Calu3 (cell line): Measurements from ENCODE around the gene HPS1. TPM values are rescaled to one million over a fixed set of nuclear protein-coding genes. Genes with fewer than 3 reads are reported as not detected.

Experiments used
- BruUV-seq: library from RNA; stranded (reverse); fragments of 400-500 nt; replicated peaks from 2 replicates; lab custom pipeline; 2021; lab: Mats Ljungman, UMichigan
- CTCF ChIA-PET: fragments of 300-600 bp; sonication (Branson Sonifier 250); formaldehyde crosslinking; loops from one replicate; lab custom pipeline; 2022; ENCODE audit warnings: antibody characterized with exemption; lab: Charles Lee
- DNase-seq: peaks from one replicate; pipeline ENCODE4 v3.0.0; 2022
- H3K27ac Mint-ChIP-seq: one replicate; pipeline ENCODE4 v1.8.0; 2022; ENCODE audit warnings: mixed read lengths; ENCODE audit not compliant: unreplicated experiment
- H3K27me3 Mint-ChIP-seq: one replicate; pipeline ENCODE4 v1.8.0; 2022; ENCODE audit warnings: mixed read lengths; ENCODE audit not compliant: unreplicated experiment
- H3K36me3 Mint-ChIP-seq: one replicate; pipeline ENCODE4 v1.8.0; 2022; ENCODE audit warnings: mild to moderate bottlenecking, moderate library complexity, mixed read lengths; ENCODE audit not compliant: insufficient read depth, unreplicated experiment
- H3K4me1 Mint-ChIP-seq: one replicate; pipeline ENCODE4 v1.8.0; 2022; ENCODE audit warnings: mild to moderate bottlenecking, low read depth, mixed read lengths; ENCODE audit not compliant: unreplicated experiment
- H3K4me3 Mint-ChIP-seq: one replicate; pipeline ENCODE4 v1.8.0; 2022; ENCODE audit warnings: mild to moderate bottlenecking, low read depth, moderate library complexity, mixed read lengths; ENCODE audit not compliant: unreplicated experiment
- H3K9me3 Mint-ChIP-seq: one replicate; pipeline ENCODE4 v1.8.0; 2022; ENCODE audit warnings: low read depth, mixed read lengths; ENCODE audit not compliant: unreplicated experiment
- intact Hi-C: fragments of 100-400 bp; cut with micrococcal nuclease; formaldehyde crosslinking; loops from one replicate; pipeline ENCODE4 v1.10.0; 2022; ENCODE audit not compliant: unreplicated experiment
- total RNA-seq: library from RNA; stranded (reverse); gene quantifications from 2 replicates; pipeline ENCODE4 v1.2.3, GENCODE V29; 2022
- TF ChIP-seq, protein P1 (sequence below): fragments of 200-600 bp; IDR thresholded peaks from one replicate; pipeline ENCODE4 v1.8.0; 2022; ENCODE audit warnings: antibody characterized with exemption; ENCODE audit not compliant: unreplicated experiment

HPS1 gene
- total RNA-seq, 1 experiment from 2014 or later, result 28.1 TPM

- Mint-ChIP-seq H3K4me3 (no peak overlapping the region), H3K4me1 (peaks cover 28% of the 10 kb centered on the region), H3K9me3 (no peaks in the 10 kb centered on the region), H3K36me3 (no peaks in the 10 kb centered on the region), H3K27ac (peak overlapping the region; percentile 28), H3K27me3 (no peaks in the 10 kb centered on the region)
- BruUV-seq, result no TSS peak
- DNase-seq, result peak; percentile 45
- TF ChIP-seq, protein P1, sequence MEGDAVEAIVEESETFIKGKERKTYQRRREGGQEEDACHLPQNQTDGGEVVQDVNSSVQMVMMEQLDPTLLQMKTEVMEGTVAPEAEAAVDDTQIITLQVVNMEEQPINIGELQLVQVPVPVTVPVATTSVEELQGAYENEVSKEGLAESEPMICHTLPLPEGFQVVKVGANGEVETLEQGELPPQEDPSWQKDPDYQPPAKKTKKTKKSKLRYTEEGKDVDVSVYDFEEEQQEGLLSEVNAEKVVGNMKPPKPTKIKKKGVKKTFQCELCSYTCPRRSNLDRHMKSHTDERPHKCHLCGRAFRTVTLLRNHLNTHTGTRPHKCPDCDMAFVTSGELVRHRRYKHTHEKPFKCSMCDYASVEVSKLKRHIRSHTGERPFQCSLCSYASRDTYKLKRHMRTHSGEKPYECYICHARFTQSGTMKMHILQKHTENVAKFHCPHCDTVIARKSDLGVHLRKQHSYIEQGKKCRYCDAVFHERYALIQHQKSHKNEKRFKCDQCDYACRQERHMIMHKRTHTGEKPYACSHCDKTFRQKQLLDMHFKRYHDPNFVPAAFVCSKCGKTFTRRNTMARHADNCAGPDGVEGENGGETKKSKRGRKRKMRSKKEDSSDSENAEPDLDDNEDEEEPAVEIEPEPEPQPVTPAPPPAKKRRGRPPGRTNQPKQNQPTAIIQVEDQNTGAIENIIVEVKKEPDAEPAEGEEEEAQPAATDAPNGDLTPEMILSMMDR, result no peak
- intact Hi-C loops, result no loop called here
- CTCF ChIA-PET, result no interaction called here
These were observed 72.3 kb downstream of the HPS1 start for GRCh38 chr10:98374217-98374985.

- Mint-ChIP-seq H3K27me3 (no peaks in the 10 kb centered on the region), H3K9me3 (no peaks in the 10 kb centered on the region), H3K4me3 (no peak overlapping the region), H3K4me1 (peaks cover 28% of the 10 kb centered on the region), H3K36me3 (no peaks in the 10 kb centered on the region), H3K27ac (no peak overlapping the region)
- TF ChIP-seq, protein P1, result no peak
- BruUV-seq, result no TSS peak
- no peak for DNase-seq
- CTCF ChIA-PET, result no interaction called here
- intact Hi-C loops, result no loop called here
These were observed 73.3 kb downstream of the HPS1 start for GRCh38 chr10:98373260-98374040.

- no peak overlapping the region for H3K27ac Mint-ChIP-seq
- intact Hi-C loops, result no loop called here
- no peak overlapping the region for H3K4me3 Mint-ChIP-seq
- no TSS peak for BruUV-seq
- CTCF ChIA-PET, result no interaction called here
- H3K27me3 Mint-ChIP-seq, result no peaks in the 10 kb centered on the region
- peaks cover 25% of the 10 kb centered on the region for H3K4me1 Mint-ChIP-seq
- H3K9me3 Mint-ChIP-seq, result no peaks in the 10 kb centered on the region
- TF ChIP-seq, protein P1, result no peak
- H3K36me3 Mint-ChIP-seq, result no peaks in the 10 kb centered on the region
- DNase-seq, result no peak
These were observed 75.6 kb downstream of the HPS1 start for GRCh38 chr10:98370831-98371820.

- DNase-seq, result no peak
- Mint-ChIP-seq H3K36me3 (no peaks in the 10 kb centered on the region), H3K4me1 (peaks cover 29% of the 10 kb centered on the region), H3K27me3 (no peaks in the 10 kb centered on the region), H3K4me3 (no peak overlapping the region), H3K27ac (no peak overlapping the region), H3K9me3 (no peaks in the 10 kb centered on the region)
- CTCF ChIA-PET, result no interaction called here
- intact Hi-C loops, result no loop called here
- TF ChIP-seq, protein P1, result no peak
- BruUV-seq, result no TSS peak
These were observed 76.9 kb downstream of the HPS1 start for GRCh38 chr10:98369801-98370200.
